Body of pancreas (tissue), 4 donors: ENCODE measurements around the gene CLNK. TPM values are rescaled to one million over a fixed set of nuclear protein-coding genes. Genes with fewer than 3 reads are reported as not detected.

Experiments
- ATAC-seq: fragments of 150-250 bp; one replicate; pipeline ENCODE4 v1.9.1; 2016
- DNase-seq, 4 donors: peaks; one replicate each; pipeline ENCODE4 v3.0.0-alpha.2; 2019
- H3K27ac ChIP-seq, 4 donors: fragments of 200-600 bp; sonication (generic); 1 replicate in 3 of 4; 2 replicates in 1 of 4; pipeline versions ENCODE4 v1.5.1 to v1.6.1; 2016 to 2019; ENCODE audit warnings: mild to moderate bottlenecking in 1 of 4, mixed read lengths in 1 of 4, moderate library complexity in 1 of 4
- H3K27me3 ChIP-seq, 2 donors: fragments of 200-600 bp; sonication (generic); one replicate each; pipeline ENCODE4 v1.6.0; 2016; ENCODE audit warnings: mild to moderate bottlenecking in 1 of 2
- H3K36me3 ChIP-seq, 2 donors: fragments of 200-600 bp; sonication (generic); replicated peaks in 1 of 2; 2 replicates each; pipeline ENCODE4 v1.5.1; 2016; ENCODE audit warnings: low read depth in 2 of 2; ENCODE audit not compliant: insufficient read depth in 1 of 2
- H3K4me1 ChIP-seq: fragments of 200-600 bp; sonication (generic); one replicate; pipeline ENCODE4 v1.6.0; 2016
- H3K4me3 ChIP-seq, 2 donors: fragments of 200-600 bp; sonication (generic); 1 replicate in 1 of 2; 2 replicates in 1 of 2; pipeline ENCODE4 v1.5.1; 2016 to 2019
- H3K9me3 ChIP-seq, 3 donors: fragments of 200-600 bp; sonication (generic); 1 replicate in 2 of 3; 2 replicates in 1 of 3; pipeline ENCODE4 v1.5.1; 2016
- POLR2A ChIP-seq, 3 donors: fragments of 450-650 bp; IDR thresholded peaks; one replicate each; pipeline ENCODE4 v1.6.1; 2016; ENCODE audit warnings: antibody characterized with exemption in 3 of 3, mild to moderate bottlenecking in 2 of 3
- WGBS, 2 donors: methylation state at CpG; one replicate each; pipeline ENCODE4 v1.1.5; 2017; 5-methylcytosine and 5-hydroxymethylcytosine counted together
- intact Hi-C: fragments of 100-400 bp; cut with DNase I; formaldehyde crosslinking; loops from one replicate; pipeline ENCODE4 v1.15.1; 2023
- total RNA-seq, 2 donors: library from RNA; depleted of rRNA; stranded (reverse); fragments of >200 nt; gene quantifications; one replicate each; pipeline ENCODE4 v1.1.0, GENCODE V29; 2016
- TF ChIP-seq, protein P1 (sequence below), 7 experiments: fragments of 450-650 bp in 4 of 7; fragments of 200-600 bp in 3 of 7; sonication (generic) in 3 of 7; IDR thresholded peaks; one replicate each; pipeline ENCODE4 v1.5.1; 2016 to 2019; ENCODE audit warnings: antibody characterized with exemption in 7 of 7

The CLNK gene
- total RNA-seq, 2 donors from 2014 or later: 1.0 TPM; not detected in 1

DNA sequence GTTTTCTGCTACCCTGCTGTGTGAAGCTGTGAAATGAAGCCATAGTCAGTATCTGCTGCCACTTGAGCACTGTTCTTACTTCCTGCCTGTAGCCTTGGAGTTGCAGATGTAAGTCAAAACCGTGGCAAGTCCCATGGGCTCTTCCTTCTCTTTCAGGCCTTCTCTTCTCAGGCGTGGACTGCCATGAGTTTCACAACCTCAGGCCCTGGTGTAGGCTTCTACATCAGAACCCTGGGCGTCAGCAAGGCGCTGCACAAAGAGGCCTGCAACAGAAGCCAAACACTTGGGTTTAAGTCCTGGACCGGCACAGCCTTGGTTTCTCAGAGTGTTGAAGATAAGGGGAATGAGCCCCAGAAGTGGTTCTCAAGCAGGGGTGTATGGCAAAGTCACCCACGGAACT lies 229.8 kb downstream of the CLNK start:
- TF ChIP-seq POLR2A (IDR thresholded peaks at IDR 0.05): no peak
- TF ChIP-seq, protein P1, sequence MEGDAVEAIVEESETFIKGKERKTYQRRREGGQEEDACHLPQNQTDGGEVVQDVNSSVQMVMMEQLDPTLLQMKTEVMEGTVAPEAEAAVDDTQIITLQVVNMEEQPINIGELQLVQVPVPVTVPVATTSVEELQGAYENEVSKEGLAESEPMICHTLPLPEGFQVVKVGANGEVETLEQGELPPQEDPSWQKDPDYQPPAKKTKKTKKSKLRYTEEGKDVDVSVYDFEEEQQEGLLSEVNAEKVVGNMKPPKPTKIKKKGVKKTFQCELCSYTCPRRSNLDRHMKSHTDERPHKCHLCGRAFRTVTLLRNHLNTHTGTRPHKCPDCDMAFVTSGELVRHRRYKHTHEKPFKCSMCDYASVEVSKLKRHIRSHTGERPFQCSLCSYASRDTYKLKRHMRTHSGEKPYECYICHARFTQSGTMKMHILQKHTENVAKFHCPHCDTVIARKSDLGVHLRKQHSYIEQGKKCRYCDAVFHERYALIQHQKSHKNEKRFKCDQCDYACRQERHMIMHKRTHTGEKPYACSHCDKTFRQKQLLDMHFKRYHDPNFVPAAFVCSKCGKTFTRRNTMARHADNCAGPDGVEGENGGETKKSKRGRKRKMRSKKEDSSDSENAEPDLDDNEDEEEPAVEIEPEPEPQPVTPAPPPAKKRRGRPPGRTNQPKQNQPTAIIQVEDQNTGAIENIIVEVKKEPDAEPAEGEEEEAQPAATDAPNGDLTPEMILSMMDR (IDR thresholded peaks at IDR 0.05): no peak
- no peaks in the 10 kb centered on the region for H3K36me3 ChIP-seq
- no peak for ATAC-seq
- WGBS, 2 donors: 90 to 92% methylated on average over 6 of the region's 6 CpGs
- no peak overlapping the region for H3K4me3 ChIP-seq
- DNase-seq: no peak
- H3K9me3 ChIP-seq: no peaks in the 10 kb centered on the region
- intact Hi-C loops: no loop called here
- H3K4me1 ChIP-seq: peaks cover 9% of the 10 kb centered on the region
- no peak overlapping the region for H3K27ac ChIP-seq
- H3K27me3 ChIP-seq: no peaks in the 10 kb centered on the region

DNA sequence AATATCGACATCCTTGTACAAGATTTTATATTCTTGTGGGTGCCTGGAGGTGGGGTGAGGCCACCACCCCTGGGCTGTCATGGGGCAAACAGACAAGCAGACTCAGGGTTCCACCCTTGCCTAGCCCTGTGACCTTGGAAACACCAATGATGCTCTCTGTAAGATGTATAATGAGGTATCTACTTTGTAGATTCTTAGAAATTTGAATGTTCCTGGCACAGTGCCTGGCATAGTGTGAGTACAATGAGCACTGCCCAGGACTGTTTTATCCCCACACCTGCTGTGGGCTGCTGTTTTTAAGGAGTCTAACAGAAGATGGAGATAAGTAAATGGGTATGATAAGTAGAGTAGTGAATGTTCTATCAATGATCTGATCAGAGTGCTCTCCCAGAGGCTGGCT lies 230.4 kb downstream of the CLNK start:
- Histone ChIP-seq H3K27me3 (no peaks in the 10 kb centered on the region), H3K9me3 (no peaks in the 10 kb centered on the region), H3K4me1 (peaks cover 9% of the 10 kb centered on the region), H3K27ac (no peak overlapping the region), H3K36me3 (no peaks in the 10 kb centered on the region), H3K4me3 (no peak overlapping the region)
- WGBS, 2 donors: 78 to 85% methylated on average over 1 of the region's 1 CpG
- intact Hi-C loops: no loop called here
- ATAC-seq (no peak), DNase-seq (no peak)
- TF ChIP-seq, protein P1 (IDR thresholded peaks at IDR 0.05): no peak
- TF ChIP-seq POLR2A (IDR thresholded peaks at IDR 0.05): no peak

DNA sequence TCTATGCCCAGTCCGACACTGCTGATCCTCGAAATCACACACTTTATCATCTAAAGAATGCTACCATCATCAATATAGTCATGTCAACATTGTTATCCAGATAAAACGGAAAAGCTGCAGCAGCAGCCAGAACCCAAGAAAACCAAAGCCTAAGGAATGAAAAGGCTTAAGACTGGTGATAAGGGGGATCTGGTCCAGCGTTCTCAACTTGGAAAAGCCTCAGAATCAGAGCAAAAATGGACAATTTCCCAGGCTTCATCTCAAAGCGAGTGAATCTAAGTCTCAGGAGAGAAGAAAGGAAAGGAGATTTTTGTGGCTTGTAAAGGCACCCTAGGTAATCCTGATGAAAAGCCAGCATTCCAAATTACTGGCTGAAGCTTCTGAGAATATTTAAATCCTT lies 235.6 kb downstream of the CLNK start:
- H3K27ac ChIP-seq: no peak overlapping the region
- 80 to 92% methylated on average over 5 of the region's 5 CpGs for WGBS, 2 donors
- ATAC-seq (no peak), DNase-seq (no peak)
- TF ChIP-seq, protein P1 (IDR thresholded peaks at IDR 0.05): no peak
- TF ChIP-seq POLR2A (IDR thresholded peaks at IDR 0.05): no peak
- no peaks in the 10 kb centered on the region for H3K27me3 ChIP-seq
- no peaks in the 10 kb centered on the region for H3K4me1 ChIP-seq
- no peaks in the 10 kb centered on the region for H3K9me3 ChIP-seq
- intact Hi-C loops: no loop called here
- no peaks in the 10 kb centered on the region for H3K36me3 ChIP-seq
- no peak overlapping the region for H3K4me3 ChIP-seq

DNA sequence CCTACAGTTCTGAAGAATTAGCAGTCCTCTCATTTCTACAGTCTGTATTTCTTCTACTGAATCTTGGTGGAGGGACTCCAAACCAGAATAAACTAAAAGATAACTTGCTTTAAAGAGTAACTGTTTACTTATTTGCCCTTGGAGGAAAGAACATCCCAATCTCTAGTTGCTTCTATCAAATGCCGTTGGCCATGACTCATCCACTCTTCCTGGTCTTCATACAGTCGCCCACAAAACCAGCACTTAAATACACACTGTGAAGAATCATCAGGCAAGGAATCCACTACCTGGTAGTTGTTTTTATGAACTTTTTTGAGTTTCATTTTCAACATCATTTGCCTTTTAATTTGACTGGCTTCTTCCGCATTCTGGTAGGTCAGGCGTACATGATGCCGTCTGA lies 241.6 kb downstream of the CLNK start:
- Histone ChIP-seq H3K27ac (no peak overlapping the region), H3K4me3 (no peak overlapping the region), H3K4me1 (no peaks in the 10 kb centered on the region), H3K36me3 (no peaks in the 10 kb centered on the region), H3K27me3 (no peaks in the 10 kb centered on the region), H3K9me3 (no peaks in the 10 kb centered on the region)
- DNase-seq (no peak), ATAC-seq (no peak)
- intact Hi-C loops: no loop called here
- TF ChIP-seq, protein P1 (IDR thresholded peaks at IDR 0.05): no peak
- TF ChIP-seq POLR2A (IDR thresholded peaks at IDR 0.05): no peak
- WGBS, 2 donors: 93 to 95% methylated on average over 5 of the region's 5 CpGs

DNA sequence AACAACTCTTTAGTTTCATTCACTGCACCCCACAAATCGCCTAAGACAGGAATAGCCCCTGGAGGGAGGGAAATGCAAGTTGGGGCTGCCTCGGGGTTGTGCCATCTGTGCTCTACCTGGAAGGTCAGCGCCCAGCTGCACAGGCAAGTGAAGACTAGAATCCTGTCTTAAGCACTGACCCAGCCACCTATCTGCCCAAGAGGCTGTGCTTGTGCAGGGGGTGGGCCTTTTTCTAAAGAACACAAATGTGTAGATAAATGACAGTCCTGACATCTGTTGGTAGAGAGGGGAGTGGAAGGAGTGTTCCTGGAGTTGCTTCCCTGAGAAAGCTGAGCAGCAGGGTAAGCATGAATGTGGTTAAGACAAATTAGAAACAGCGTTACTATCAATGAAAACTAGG lies 243.1 kb downstream of the CLNK start:
- intact Hi-C loops: no loop called here
- no peak for ATAC-seq

More for the DNA sequence above, 243.1 kb downstream of the CLNK start:
- no peak for DNase-seq
- TF ChIP-seq, protein P1 (IDR thresholded peaks at IDR 0.05): no peak
- no peak for TF ChIP-seq POLR2A (IDR thresholded peaks at IDR 0.05)
- H3K4me3 ChIP-seq: no peak overlapping the region
- H3K36me3 ChIP-seq: no peaks in the 10 kb centered on the region
- H3K4me1 ChIP-seq: no peaks in the 10 kb centered on the region
- H3K27ac ChIP-seq: no peak overlapping the region
- H3K9me3 ChIP-seq: no peaks in the 10 kb centered on the region
- no peaks in the 10 kb centered on the region for H3K27me3 ChIP-seq
- 77 to 79% methylated on average over 4 of the region's 4 CpGs for WGBS, 2 donors
